Left lung (tissue), 10 donors: ENCODE measurements around the gene SPATA18. TPM values are rescaled to one million over a fixed set of nuclear protein-coding genes. Genes with fewer than 3 reads are reported as not detected.

Experiments used
- ATAC-seq: fragments of 200-7000 bp; cut with Tn5 transposase; one replicate; pipeline ENCODE4 v1.9.1; 2020; ENCODE audit warnings: moderate library complexity
- DNase-seq, 4 donors: peaks; one replicate each; pipeline ENCODE4 v3.0.0-alpha.2; 2013 to 2020
- H3K27ac ChIP-seq, 2 donors: fragments of 200-600 bp; sonication (generic) in 1 of 2; one replicate each; pipeline versions ENCODE4 v1.5.0 to v1.8.0; 2020 to 2021
- H3K27me3 ChIP-seq, 2 donors: fragments of 200-600 bp; sonication (generic) in 1 of 2; one replicate each; pipeline versions ENCODE4 v1.5.0 to v1.8.0; 2020 to 2021
- H3K36me3 ChIP-seq, 2 donors: fragments of 200-600 bp; sonication (generic) in 1 of 2; one replicate each; pipeline versions ENCODE4 v1.5.0 to v1.8.0; 2020 to 2021
- H3K4me1 ChIP-seq, 2 donors: fragments of 200-600 bp; one replicate each; pipeline ENCODE4 v1.8.0; 2021
- H3K4me3 ChIP-seq, 2 donors: fragments of 200-600 bp; sonication (generic) in 1 of 2; one replicate each; pipeline versions ENCODE4 v1.5.0 to v1.8.0; 2020 to 2021; ENCODE audit warnings: mild to moderate bottlenecking in 1 of 2
- H3K9me3 ChIP-seq, 2 donors: fragments of 200-600 bp; sonication (generic) in 1 of 2; one replicate each; pipeline versions ENCODE4 v1.5.0 to v1.8.0; 2020 to 2021
- CTCF ChIP-seq, 2 donors: fragments of 200-600 bp; sonication (generic) in 1 of 2; IDR thresholded peaks; one replicate each; pipeline versions ENCODE4 v1.5.0 to v1.8.0; 2021; ENCODE audit warnings: antibody characterized with exemption in 2 of 2
- intact Hi-C, 2 donors: fragments of 100-400 bp; cut with DNase I; formaldehyde crosslinking; loops; one replicate each; pipeline versions ENCODE4 v1.11.2 to v1.14.2; 2022
- polyA plus RNA-seq, 6 donors: library from polyadenylated mRNA; unstranded; fragments of 120-200 nt; gene quantifications; one replicate each; pipeline ENCODE4 v1.2.1, GENCODE V29; 2013; ENCODE audit not compliant: insufficient read length in 6 of 6
- total RNA-seq, 2 donors: library from RNA; stranded (reverse); fragmentation: NEBNext Ultra II Directional; extraction: Animal tissue kit (Norgen Biotek cat#: 25700); gene quantifications; one replicate each; pipeline ENCODE4 v1.2.1, GENCODE V29; 2021
- donor health status: DM: no; HTN: yes; CAD: no.
- donor health status: DM: no; HTN: no; CAD: no.

Gene SPATA18
- total and polyA plus RNA-seq, 8 donors = 1.6 to 23.7 (median 9.3) TPM

- DNase-seq (no peak), ATAC-seq (peak; percentile 35)
- TF ChIP-seq CTCF (IDR thresholded peaks at IDR 0.05) = no peak
- Histone ChIP-seq H3K9me3 (no peaks in the 10 kb centered on the region), H3K4me1 (no peaks in the 10 kb centered on the region), H3K27ac (no peak overlapping the region), H3K36me3 (no peaks in the 10 kb centered on the region), H3K4me3 (no peak overlapping the region), H3K27me3 (no peaks in the 10 kb centered on the region)
- intact Hi-C loops = no loop called here
These were observed 56.2 kb downstream of the SPATA18 start for GRCh38 chr4:52107336-52107735.

GRCh38 chr4:52107745-52108144 lies 56.6 kb downstream of the SPATA18 start:
- H3K36me3 ChIP-seq = no peaks in the 10 kb centered on the region
- no peak overlapping the region for H3K27ac ChIP-seq
- intact Hi-C loops = no loop called here
- ATAC-seq = no peak
- H3K27me3 ChIP-seq = no peaks in the 10 kb centered on the region
- DNase-seq = no peak
- TF ChIP-seq CTCF (IDR thresholded peaks at IDR 0.05) = no peak
- H3K4me1 ChIP-seq = no peaks in the 10 kb centered on the region
- no peaks in the 10 kb centered on the region for H3K9me3 ChIP-seq
- H3K4me3 ChIP-seq = no peak overlapping the region

GRCh38 chr4:52110171-52110570 lies 59.1 kb downstream of the SPATA18 start:
- Histone ChIP-seq H3K9me3 (no peaks in the 10 kb centered on the region), H3K4me3 (no peak overlapping the region), H3K36me3 (no peaks in the 10 kb centered on the region), H3K4me1 (no peaks in the 10 kb centered on the region), H3K27me3 (no peaks in the 10 kb centered on the region), H3K27ac (no peak overlapping the region)
- no peak for TF ChIP-seq CTCF (IDR thresholded peaks at IDR 0.05)
- ATAC-seq (no peak), DNase-seq (no peak)
- intact Hi-C loops = no loop called here

- no peak for DNase-seq
- no peak overlapping the region for H3K27ac ChIP-seq
- intact Hi-C loops = no loop called here
- peak; percentile 15 for ATAC-seq
- TF ChIP-seq CTCF (IDR thresholded peaks at IDR 0.05) = no peak
- no peaks in the 10 kb centered on the region for H3K27me3 ChIP-seq
- H3K9me3 ChIP-seq = no peaks in the 10 kb centered on the region
- no peaks in the 10 kb centered on the region for H3K4me1 ChIP-seq
- H3K36me3 ChIP-seq = no peaks in the 10 kb centered on the region
- no peak overlapping the region for H3K4me3 ChIP-seq
These were observed 60.9 kb downstream of the SPATA18 start for GRCh38 chr4:52111995-52112394.

- H3K4me1 ChIP-seq = no peaks in the 10 kb centered on the region
These were observed 61.3 kb downstream of the SPATA18 start for GRCh38 chr4:52112411-52112810.

More at GRCh38 chr4:52112411-52112810, 61.3 kb downstream of the SPATA18 start:
- H3K4me3 ChIP-seq = no peak overlapping the region
- TF ChIP-seq CTCF (IDR thresholded peaks at IDR 0.05) = no peak
- no peaks in the 10 kb centered on the region for H3K27me3 ChIP-seq
- intact Hi-C loops = no loop called here
- DNase-seq = no peak
- no peak for ATAC-seq
- no peaks in the 10 kb centered on the region for H3K9me3 ChIP-seq
- H3K27ac ChIP-seq = no peak overlapping the region
- no peaks in the 10 kb centered on the region for H3K36me3 ChIP-seq
